DMS153 treated with DMSO at 0.1 percent for 48 hours (cell line): ENCODE data around the gene SPART.

Experiments
- DNase-seq: peaks from one replicate; lab custom pipeline; 2025; ENCODE audit not compliant: unreplicated experiment; lab: John Stamatoyannopoulos, UW

SPART gene

GRCh38 chr13:36258831-36259230 is 87.4 kb downstream of the SPART start:
- DNase-seq = no peak
